Astrocyte of the spinal cord (primary cell): ENCODE measurements around the gene AMHR2.
"Not testable (repeated sequence)": the region's sequence is repeated elsewhere in the genome, so short reads cannot be mapped to it uniquely, and the experiment has no call there.

Experiments
- DNase-seq: peaks from one replicate; pipeline ENCODE4 v3.0.0; 2011; ENCODE audit warnings: low read depth, low spot score
- H3K4me3 ChIP-seq: 2 replicates; pipeline ENCODE4 v1.5.1; 2011; ENCODE audit warnings: low read depth, mild to moderate bottlenecking, low read length, moderate library complexity
- CTCF ChIP-seq: IDR thresholded peaks from 2 replicates; pipeline ENCODE4 v1.5.1; 2012; ENCODE audit warnings: low read depth, mild to moderate bottlenecking, low read length, inconsistent platforms
- in situ Hi-C: cut with HindIII; loops from 2 replicates; pipeline ENCODE4 v1.10.0; 2017; ENCODE audit warnings: low sequenced_read_pairs

The AMHR2 gene

DNA sequence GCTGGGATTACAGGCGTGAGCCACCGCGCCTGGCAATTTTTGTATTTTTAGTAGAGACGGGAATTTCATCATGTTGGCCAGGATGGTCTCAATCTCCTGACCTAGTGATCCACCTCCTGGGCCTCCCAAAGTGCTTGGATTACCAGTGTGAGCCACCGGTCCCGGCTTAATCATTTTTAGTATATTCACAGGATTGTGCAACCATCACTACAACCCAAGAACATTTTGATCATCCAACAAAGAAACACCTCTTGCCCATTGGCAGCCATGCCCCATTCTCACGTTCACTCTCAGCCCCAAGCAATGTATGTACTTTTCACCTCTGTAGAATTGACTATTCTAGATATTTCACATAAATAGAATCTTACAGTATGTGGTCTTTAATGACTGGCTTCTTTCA lies 23.8 kb upstream of the AMHR2 start:
- no peak overlapping the region for H3K4me3 ChIP-seq
- DNase-seq = no peak
- no peak for TF ChIP-seq CTCF
- in situ Hi-C loops = no loop called here

- DNase-seq, in situ Hi-C loops, H3K4me3 ChIP-seq: not testable (repeated sequence)
Observed at GRCh38 chr12:53402351-53402750, 21.3 kb upstream of the AMHR2 start.

- no peak for DNase-seq
- in situ Hi-C loops = no loop called here
- no peak for TF ChIP-seq CTCF
- no peak overlapping the region for H3K4me3 ChIP-seq
Observed at GRCh38 chr12:53402871-53403270, 20.8 kb upstream of the AMHR2 start.

- TF ChIP-seq CTCF = no peak
- no peak overlapping the region for H3K4me3 ChIP-seq
- DNase-seq = no peak
- in situ Hi-C loops = no loop called here
Observed at GRCh38 chr12:53410951-53411350, 12.7 kb upstream of the AMHR2 start.

DNA sequence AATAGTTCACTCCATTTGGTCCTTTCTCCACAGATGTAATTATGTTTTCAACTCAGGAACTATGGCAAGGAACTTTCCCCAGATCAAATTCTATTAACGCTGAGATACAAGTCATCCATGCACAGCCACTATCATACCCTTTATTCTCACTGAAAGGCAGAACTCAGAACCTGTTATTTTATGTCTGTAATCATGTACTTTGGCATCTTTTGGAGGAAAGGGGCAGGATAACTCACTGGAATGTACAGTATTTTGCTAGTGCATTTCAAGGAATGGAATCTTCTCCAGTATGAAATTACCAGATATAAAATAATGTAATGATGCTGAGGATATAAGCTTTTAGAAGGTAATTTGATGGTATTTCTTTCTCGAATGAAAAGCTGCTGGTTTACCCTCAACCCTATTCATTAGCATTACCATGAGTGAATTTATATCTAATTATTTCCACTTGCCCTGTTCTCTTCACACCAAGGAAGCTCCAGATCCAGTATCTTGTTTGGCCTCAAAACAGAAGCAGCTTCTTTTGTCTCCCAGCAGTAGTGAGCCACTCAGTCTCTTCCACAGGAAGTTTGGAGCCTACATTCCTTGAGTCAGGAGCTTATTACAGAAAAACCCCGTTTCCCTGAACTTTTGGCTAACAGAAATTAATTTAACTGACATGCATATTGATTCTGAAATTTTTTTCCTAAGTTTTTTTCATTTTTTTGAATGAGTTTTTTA lies 10.0 kb upstream of the AMHR2 start:
- no peak for TF ChIP-seq CTCF
- in situ Hi-C loops = no loop called here
- H3K4me3 ChIP-seq = no peak overlapping the region
- DNase-seq = no peak

GRCh38 chr12:53414756-53415417 lies 8.8 kb upstream of the AMHR2 start:
- DNase-seq = no peak
- no peak for TF ChIP-seq CTCF
- in situ Hi-C loops = no loop called here
- H3K4me3 ChIP-seq = no peak overlapping the region

GRCh38 chr12:53415752-53416389 lies 7.8 kb upstream of the AMHR2 start:
- DNase-seq, H3K4me3 ChIP-seq, in situ Hi-C loops: not testable (repeated sequence)

- DNase-seq, H3K4me3 ChIP-seq, in situ Hi-C loops: not testable (repeated sequence)
Observed at GRCh38 chr12:53417291-53417816, 6.3 kb upstream of the AMHR2 start.
